WI38 (cell line): ENCODE measurements around the gene MAT2A.
"Not testable (repeated sequence)": the region's sequence is repeated elsewhere in the genome, so short reads cannot be mapped to it uniquely, and the experiment has no call there.

ENCODE experiments used
- H3K4me3 ChIP-seq: 2 replicates; pipeline ENCODE4 v1.5.1; 2011; ENCODE audit warnings: low read depth, mild to moderate bottlenecking, control low read depth, low read length
- TF ChIP-seq, protein P1 (sequence below): IDR thresholded peaks from 2 replicates; pipeline ENCODE4 v1.5.1; 2012; ENCODE audit warnings: low read depth, mild to moderate bottlenecking, control low read depth, low read length

Gene MAT2A

DNA sequence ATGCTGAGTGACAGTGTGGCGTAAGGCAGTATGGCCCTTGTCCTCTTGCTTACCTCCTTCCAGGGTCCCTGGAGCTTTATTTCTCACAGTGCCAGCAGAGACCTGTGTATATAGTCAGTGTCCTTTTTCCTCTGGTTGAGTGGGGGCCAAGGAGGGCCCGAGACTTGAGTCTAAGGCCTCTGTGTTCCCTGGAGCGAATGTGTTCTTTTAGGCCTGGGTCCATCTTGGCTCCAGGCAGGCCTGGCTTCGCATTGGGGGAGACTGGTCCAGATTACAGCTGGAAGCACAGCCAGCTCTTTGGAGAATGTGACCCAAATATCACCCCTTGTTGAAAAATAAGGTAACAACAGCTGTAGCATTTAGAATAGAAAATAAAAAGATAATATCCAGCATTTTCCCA, 50.2 kb downstream of the MAT2A start:
- TF ChIP-seq, protein P1, sequence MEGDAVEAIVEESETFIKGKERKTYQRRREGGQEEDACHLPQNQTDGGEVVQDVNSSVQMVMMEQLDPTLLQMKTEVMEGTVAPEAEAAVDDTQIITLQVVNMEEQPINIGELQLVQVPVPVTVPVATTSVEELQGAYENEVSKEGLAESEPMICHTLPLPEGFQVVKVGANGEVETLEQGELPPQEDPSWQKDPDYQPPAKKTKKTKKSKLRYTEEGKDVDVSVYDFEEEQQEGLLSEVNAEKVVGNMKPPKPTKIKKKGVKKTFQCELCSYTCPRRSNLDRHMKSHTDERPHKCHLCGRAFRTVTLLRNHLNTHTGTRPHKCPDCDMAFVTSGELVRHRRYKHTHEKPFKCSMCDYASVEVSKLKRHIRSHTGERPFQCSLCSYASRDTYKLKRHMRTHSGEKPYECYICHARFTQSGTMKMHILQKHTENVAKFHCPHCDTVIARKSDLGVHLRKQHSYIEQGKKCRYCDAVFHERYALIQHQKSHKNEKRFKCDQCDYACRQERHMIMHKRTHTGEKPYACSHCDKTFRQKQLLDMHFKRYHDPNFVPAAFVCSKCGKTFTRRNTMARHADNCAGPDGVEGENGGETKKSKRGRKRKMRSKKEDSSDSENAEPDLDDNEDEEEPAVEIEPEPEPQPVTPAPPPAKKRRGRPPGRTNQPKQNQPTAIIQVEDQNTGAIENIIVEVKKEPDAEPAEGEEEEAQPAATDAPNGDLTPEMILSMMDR = no peak
- H3K4me3 ChIP-seq = no peak overlapping the region

GRCh38 chr2:85589982-85590791, 51.2 kb downstream of the MAT2A start:
- TF ChIP-seq, protein P1 = no peak
- no peak overlapping the region for H3K4me3 ChIP-seq

DNA sequence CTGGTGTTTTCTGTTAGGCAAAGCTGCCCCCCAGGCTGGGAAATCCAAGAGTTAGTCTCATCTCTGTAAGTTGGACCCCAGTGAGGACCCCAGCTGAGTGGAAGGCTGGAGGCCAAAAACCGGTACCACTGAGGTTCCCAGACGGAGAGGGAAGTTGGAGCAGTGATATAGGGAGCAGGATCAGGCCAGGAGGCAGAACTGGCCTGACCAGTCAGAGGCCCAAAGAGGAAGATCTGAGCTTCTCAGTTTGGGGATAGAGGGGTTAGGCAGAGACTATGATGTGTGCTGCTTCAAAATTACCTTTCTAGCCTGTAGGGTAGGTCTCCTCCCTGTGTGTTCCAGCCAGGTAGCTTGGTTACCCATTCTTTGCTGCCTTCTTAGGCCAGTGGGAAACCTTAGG, 52.0 kb downstream of the MAT2A start:
- H3K4me3 ChIP-seq = no peak overlapping the region
- TF ChIP-seq, protein P1 = no peak

GRCh38 chr2:85591563-85591962, 52.6 kb downstream of the MAT2A start:
- no peak overlapping the region for H3K4me3 ChIP-seq
- TF ChIP-seq, protein P1 = no peak

DNA sequence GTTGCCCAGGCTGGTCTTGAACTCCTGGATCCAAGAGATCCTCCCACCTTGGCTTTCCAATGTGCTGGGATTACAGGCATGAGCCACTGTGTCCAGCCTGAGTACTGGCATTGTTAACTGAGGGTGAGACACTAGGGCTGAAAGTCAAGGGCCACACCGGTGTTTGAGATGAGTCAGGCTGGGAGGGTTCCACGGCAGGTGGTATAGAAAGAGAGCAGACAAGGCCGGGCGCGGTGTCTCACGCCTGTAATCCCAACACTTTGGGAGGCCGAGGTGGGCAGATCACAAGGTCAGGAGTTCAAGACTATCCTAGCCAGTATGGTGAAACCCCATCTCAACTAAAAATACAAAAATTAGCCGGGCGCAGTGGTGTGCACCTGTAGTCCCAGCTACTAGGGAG, 53.3 kb downstream of the MAT2A start:
- H3K4me3 ChIP-seq = not testable (repeated sequence)

- TF ChIP-seq, protein P1 = no peak
- H3K4me3 ChIP-seq = no peak overlapping the region
These were observed 54.1 kb downstream of the MAT2A start for GRCh38 chr2:85593023-85593422.
